ENCODE data around the gene RCC2.

- TF ChIP-seq POLR2AphosphoS5 (IDR thresholded peaks at IDR 0.05) = peak in 1 of 4 donors; percentile 35
- TF ChIP-seq, protein P1, sequence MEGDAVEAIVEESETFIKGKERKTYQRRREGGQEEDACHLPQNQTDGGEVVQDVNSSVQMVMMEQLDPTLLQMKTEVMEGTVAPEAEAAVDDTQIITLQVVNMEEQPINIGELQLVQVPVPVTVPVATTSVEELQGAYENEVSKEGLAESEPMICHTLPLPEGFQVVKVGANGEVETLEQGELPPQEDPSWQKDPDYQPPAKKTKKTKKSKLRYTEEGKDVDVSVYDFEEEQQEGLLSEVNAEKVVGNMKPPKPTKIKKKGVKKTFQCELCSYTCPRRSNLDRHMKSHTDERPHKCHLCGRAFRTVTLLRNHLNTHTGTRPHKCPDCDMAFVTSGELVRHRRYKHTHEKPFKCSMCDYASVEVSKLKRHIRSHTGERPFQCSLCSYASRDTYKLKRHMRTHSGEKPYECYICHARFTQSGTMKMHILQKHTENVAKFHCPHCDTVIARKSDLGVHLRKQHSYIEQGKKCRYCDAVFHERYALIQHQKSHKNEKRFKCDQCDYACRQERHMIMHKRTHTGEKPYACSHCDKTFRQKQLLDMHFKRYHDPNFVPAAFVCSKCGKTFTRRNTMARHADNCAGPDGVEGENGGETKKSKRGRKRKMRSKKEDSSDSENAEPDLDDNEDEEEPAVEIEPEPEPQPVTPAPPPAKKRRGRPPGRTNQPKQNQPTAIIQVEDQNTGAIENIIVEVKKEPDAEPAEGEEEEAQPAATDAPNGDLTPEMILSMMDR (IDR thresholded peaks at IDR 0.05) = no peak
Observed at GRCh38 chr1:17438318-17439249, 893 bp downstream of the RCC2 start.
